Measurements from ENCODE around the gene MMD. TPM values are rescaled to one million over a fixed set of nuclear protein-coding genes. Genes with fewer than 3 reads are reported as not detected.
A peak's percentile ranks its signal among the peaks of the same experiment; 100 is the strongest.
"Not testable (repeated sequence)": the region's sequence is repeated elsewhere in the genome, so short reads cannot be mapped to it uniquely, and the experiment has no call there.

Gene MMD
- total and polyA plus RNA-seq, 2 donors (not counting 1 experiment from before 2014, with no cell fraction given) = 19.2 to 29.4 TPM

- WGBS (ENCODE audit: insufficient coverage) = 96% methylated on average over 4 of the region's 4 CpGs
- intact Hi-C loops (cut with micrococcal nuclease) = no loop called here
- H3K27me3 ChIP-seq (replicated peaks in 1 of 4; ENCODE audit: control extremely low read depth in 1 of 4, control insufficient read depth in 3 of 4, insufficient read depth in 4 of 4, low read length in 3 of 4) = no peaks in the 10 kb centered on the region
- POLR2A ChIA-PET = no interaction called here
- DNase-seq = no peak
- H3K9me3 ChIP-seq (ENCODE audit: control extremely low read depth in 1 of 3, control insufficient read depth in 2 of 3, insufficient read depth in 1 of 3, low read length in 2 of 3) = no peaks in the 10 kb centered on the region
- no peak for ATAC-seq (ENCODE audit: low read depth)
- no peak overlapping the region for H2AFZ ChIP-seq (ENCODE audit: insufficient read depth, low read depth, low read length, poor library complexity, severe bottlenecking)
- no peak overlapping the region for H3K27ac ChIP-seq (ENCODE audit: low read length in 2 of 2)
- H3K4me1 ChIP-seq (ENCODE audit: control insufficient read depth in 2 of 2, insufficient read depth in 2 of 2, low read length in 2 of 2) = peaks cover 15% of the 10 kb centered on the region in 2 donors
- H3K4me2 ChIP-seq (replicated peaks; ENCODE audit: low read depth, low read length, poor library complexity, severe bottlenecking) = no peak overlapping the region
- no peaks in the 10 kb centered on the region for H3K79me2 ChIP-seq (ENCODE audit: control insufficient read depth, insufficient read depth, low read length)
- H3K36me3 ChIP-seq (replicated peaks in 1 of 2; ENCODE audit: control extremely low read depth in 1 of 2, control insufficient read depth in 1 of 2, extremely low read depth in 1 of 2, insufficient read depth in 2 of 2, low read length in 1 of 2) = no peaks in the 10 kb centered on the region
- peaks cover 28% of the 10 kb centered on the region for H3K4me1 Mint-ChIP-seq
- H3K9me3 Mint-ChIP-seq (ENCODE audit: insufficient read depth) = no peaks in the 10 kb centered on the region
- CTCF ChIA-PET = interaction anchor here (0.7 to 1.7 kb wide), 2 partner anchors 12 to 76 kb away, joined by 3 to 5 read pairs; no protein-coding TSS in a partner anchor
- no peak overlapping the region for H3K9ac ChIP-seq (ENCODE audit: low read length)
- H3K4me3 Mint-ChIP-seq = no peak overlapping the region
- H3K27me3 Mint-ChIP-seq = peaks cover 3% of the 10 kb centered on the region
- TF ChIP-seq EZH2 (IDR thresholded peaks at IDR 0.05; ENCODE audit: borderline replicate concordance, insufficient read depth, low read depth, low read length, poor library complexity, severe bottlenecking) (no peak), CTCF (IDR thresholded peaks at IDR 0.05) (no peak)
- H3K27ac Mint-ChIP-seq = peak overlapping the region; percentile 28
- H3K4me3 ChIP-seq (ENCODE audit: control extremely low read depth in 1 of 5, extremely low read depth in 1 of 5, insufficient read depth in 1 of 5, low read depth in 2 of 5, low read length in 4 of 5) = no peak overlapping the region
- H4K20me1 ChIP-seq (ENCODE audit: control insufficient read depth, insufficient read depth, low read length, poor library complexity, severe bottlenecking) = no peaks in the 10 kb centered on the region
Observed at GRCh38 chr17:55432358-55433028, 10.9 kb upstream of the MMD start.

- peaks cover 23% of the 10 kb centered on the region for H3K4me1 Mint-ChIP-seq
- H3K36me3 ChIP-seq (replicated peaks in 1 of 2; ENCODE audit: control extremely low read depth in 1 of 2, control insufficient read depth in 1 of 2, extremely low read depth in 1 of 2, insufficient read depth in 2 of 2, low read length in 1 of 2); POLR2A ChIA-PET; H3K4me3 Mint-ChIP-seq; H3K9me3 ChIP-seq (ENCODE audit: control extremely low read depth in 1 of 3, control insufficient read depth in 2 of 3, insufficient read depth in 1 of 3, low read length in 2 of 3); H3K9me3 Mint-ChIP-seq (ENCODE audit: insufficient read depth); H3K4me2 ChIP-seq (replicated peaks; ENCODE audit: low read depth, low read length, poor library complexity, severe bottlenecking); H3K27me3 Mint-ChIP-seq; H3K4me1 ChIP-seq (ENCODE audit: control insufficient read depth in 2 of 2, insufficient read depth in 2 of 2, low read length in 2 of 2); CTCF ChIA-PET; H3K27ac Mint-ChIP-seq; DNase-seq; H2AFZ ChIP-seq (ENCODE audit: insufficient read depth, low read depth, low read length, poor library complexity, severe bottlenecking); ATAC-seq (ENCODE audit: low read depth); H3K4me3 ChIP-seq (ENCODE audit: control extremely low read depth in 1 of 5, extremely low read depth in 1 of 5, insufficient read depth in 1 of 5, low read depth in 2 of 5, low read length in 4 of 5); H3K27me3 ChIP-seq (replicated peaks in 1 of 4; ENCODE audit: control extremely low read depth in 1 of 4, control insufficient read depth in 3 of 4, insufficient read depth in 4 of 4, low read length in 3 of 4); H4K20me1 ChIP-seq (ENCODE audit: control insufficient read depth, insufficient read depth, low read length, poor library complexity, severe bottlenecking); H3K79me2 ChIP-seq (ENCODE audit: control insufficient read depth, insufficient read depth, low read length); H3K9ac ChIP-seq (ENCODE audit: low read length); H3K27ac ChIP-seq (ENCODE audit: low read length in 2 of 2); intact Hi-C loops (cut with micrococcal nuclease): not testable (repeated sequence)
- WGBS (ENCODE audit: insufficient coverage) = no CpG with 5 or more reads among the region's 1 CpG
Observed at GRCh38 chr17:55431914-55432313, 10.3 kb upstream of the MMD start.

All from B cell (primary cell).